GM21717 (cell line): Measurements from ENCODE around the gene CXCL5.

Source experiments
- ATAC-seq: cut with Tn5 transposase; IDR thresholded peaks from one replicate; pipeline ENCODE4 v1.9.1; 2021; ENCODE audit warnings: mild to moderate bottlenecking, moderate library complexity; ENCODE audit not compliant: unreplicated experiment

CXCL5 gene

GRCh38 chr4:73998040-73999011 is at the start of gene CXCL5:
CXCL5 (minus strand) TSS chr4:73998677; CDS start chr4:73998581, 96 bp downstream.
- ATAC-seq, result no peak

- ATAC-seq, result no peak
Observed at GRCh38 chr4:74047152-74047551, 48.7 kb upstream of the CXCL5 start.

- no peak for ATAC-seq
Observed at GRCh38 chr4:74045772-74046171, 47.3 kb upstream of the CXCL5 start.

GRCh38 chr4:74045247-74045646 is 46.8 kb upstream of the CXCL5 start:
- no peak for ATAC-seq

GRCh38 chr4:74044677-74045076 is 46.2 kb upstream of the CXCL5 start:
- no peak for ATAC-seq

GRCh38 chr4:74042681-74043080 is 44.2 kb upstream of the CXCL5 start:
- ATAC-seq, result no peak

- ATAC-seq, result no peak
Observed at GRCh38 chr4:74041418-74041817, 42.9 kb upstream of the CXCL5 start.

- ATAC-seq, result no peak
Observed at GRCh38 chr4:74039315-74039763, 40.9 kb upstream of the CXCL5 start.

GRCh38 chr4:74038425-74039314 is 40.2 kb upstream of the CXCL5 start, which contains the start of gene CXCL3:
CXCL3 (minus strand) TSS chr4:74038689; CDS start chr4:74038611, 78 bp downstream.
- peak; percentile 55 for ATAC-seq

GRCh38 chr4:74038086-74038424 is 39.6 kb upstream of the CXCL5 start:
- no peak for ATAC-seq

GRCh38 chr4:74037076-74037955 is 38.8 kb upstream of the CXCL5 start:
- no peak for ATAC-seq

GRCh38 chr4:74033739-74034138 is 35.3 kb upstream of the CXCL5 start:
- no peak for ATAC-seq

- no peak for ATAC-seq
Observed at GRCh38 chr4:74032064-74032463, 33.6 kb upstream of the CXCL5 start.

- ATAC-seq, result no peak
Observed at GRCh38 chr4:74031576-74031975, 33.1 kb upstream of the CXCL5 start.

GRCh38 chr4:74030285-74030684 is 31.8 kb upstream of the CXCL5 start:
- ATAC-seq, result no peak

GRCh38 chr4:74028504-74028903 is 30.0 kb upstream of the CXCL5 start:
- no peak for ATAC-seq

GRCh38 chr4:74023709-74024108 is 25.2 kb upstream of the CXCL5 start:
- ATAC-seq, result no peak

GRCh38 chr4:74021601-74022000 is 23.1 kb upstream of the CXCL5 start:
- no peak for ATAC-seq

- no peak for ATAC-seq
Observed at GRCh38 chr4:74018771-74019170, 20.3 kb upstream of the CXCL5 start.

- ATAC-seq, result no peak
Observed at GRCh38 chr4:74018116-74018515, 19.6 kb upstream of the CXCL5 start.

GRCh38 chr4:74016068-74016467 is 17.6 kb upstream of the CXCL5 start:
- no peak for ATAC-seq
